ENCODE measurements around the gene USPL1. TPM values are rescaled to one million over a fixed set of nuclear protein-coding genes. Genes with fewer than 3 reads are reported as not detected.

The USPL1 gene
- total RNA-seq: 8.5 and 8.7 TPM in 2 replicates

DNA sequence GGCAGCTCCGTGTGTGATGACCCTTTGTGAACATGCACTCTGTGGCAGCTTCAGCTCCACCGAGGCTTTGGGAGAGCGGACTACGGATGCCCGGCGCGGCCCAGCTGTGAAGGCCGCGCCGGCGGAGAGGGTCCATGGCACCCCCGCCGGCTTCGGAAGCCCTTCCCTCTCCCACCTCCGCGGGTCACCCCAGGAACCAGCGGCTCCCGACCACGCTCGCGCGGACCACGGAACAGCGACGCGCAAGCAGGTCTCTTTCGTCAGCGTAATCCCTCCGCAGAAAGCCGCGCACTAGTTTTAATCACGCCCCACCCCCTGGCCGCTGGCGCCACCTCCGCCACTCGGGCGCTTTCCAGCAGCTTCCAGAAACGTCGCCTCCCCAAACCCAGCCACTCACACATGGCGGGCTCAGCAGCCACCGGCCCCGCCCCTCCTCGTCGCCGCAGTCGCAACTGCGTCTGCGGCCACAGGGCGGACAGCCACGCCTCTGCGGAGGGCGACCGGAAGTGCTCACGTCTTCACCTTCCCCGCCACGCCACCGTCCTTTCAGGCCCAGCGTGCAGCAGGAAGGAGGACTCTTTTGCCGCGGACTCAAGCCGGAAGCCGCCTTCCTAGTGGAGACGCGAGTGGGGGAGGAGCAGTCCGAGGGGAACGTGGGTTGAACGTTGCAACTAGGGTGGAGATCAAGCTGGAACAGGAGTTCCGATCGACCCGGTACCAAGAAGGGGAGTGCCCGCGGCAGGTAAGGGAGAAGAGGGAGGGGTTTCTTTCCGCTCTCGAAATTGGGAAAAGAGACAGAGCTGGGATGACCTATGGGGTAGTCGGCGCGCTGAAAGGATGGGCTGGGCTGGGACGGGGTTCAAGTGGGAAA lies at the start of gene USPL1:
USPL1 (plus strand) TSS at position 606 of the 871 bp plus-strand sequence. CDS start 3,221 bp downstream, outside the sequence.

Other genes with a start within 250 kb of the USPL1 start
- not detected in 2 replicates for gene UBE2L5, start 195.4 kb upstream of the USPL1 start, total RNA-seq
- 124 and 144 TPM in 2 replicates for gene HMGB1, start 152.0 kb upstream of the USPL1 start, total RNA-seq
- 0.26 and 0.47 TPM in 2 replicates for gene ALOX5AP, start 117.6 kb downstream of the USPL1 start, total RNA-seq

Measured in bronchial smooth muscle cell (primary cell).